Glutamatergic neuron (in vitro differentiated cells): ENCODE measurements around the gene TAF8. TPM values are rescaled to one million over a fixed set of nuclear protein-coding genes. Genes with fewer than 3 reads are reported as not detected.
A peak's percentile ranks its signal among the peaks of the same experiment; 100 is the strongest.
"Not testable (repeated sequence)": the region's sequence is repeated elsewhere in the genome, so short reads cannot be mapped to it uniquely, and the experiment has no call there.

ENCODE experiments used
- DNase-seq: peaks from one replicate; pipeline ENCODE4 v3.0.0; 2022
- H3K27ac Mint-ChIP-seq: one replicate; pipeline ENCODE4 v1.8.0; 2020; ENCODE audit warnings: mild to moderate bottlenecking, mixed read lengths, inconsistent platforms; ENCODE audit not compliant: unreplicated experiment
- H3K27me3 Mint-ChIP-seq: one replicate; pipeline ENCODE4 v1.8.0; 2020; ENCODE audit warnings: mild to moderate bottlenecking, moderate library complexity, mixed read lengths, inconsistent platforms; ENCODE audit not compliant: unreplicated experiment
- H3K36me3 Mint-ChIP-seq: one replicate; pipeline ENCODE4 v1.8.0; 2020; ENCODE audit warnings: mild to moderate bottlenecking, mixed read lengths, inconsistent platforms; ENCODE audit not compliant: unreplicated experiment
- H3K4me1 Mint-ChIP-seq: one replicate; pipeline ENCODE4 v1.8.0; 2020; ENCODE audit warnings: mild to moderate bottlenecking, low read depth, mixed read lengths, inconsistent platforms; ENCODE audit not compliant: unreplicated experiment
- H3K4me3 Mint-ChIP-seq: one replicate; pipeline ENCODE4 v1.8.0; 2020; ENCODE audit warnings: mild to moderate bottlenecking, mixed read lengths, inconsistent platforms; ENCODE audit not compliant: unreplicated experiment
- H3K9me3 Mint-ChIP-seq: one replicate; pipeline ENCODE4 v1.8.0; 2020; ENCODE audit warnings: mild to moderate bottlenecking, moderate library complexity, mixed read lengths, inconsistent platforms; ENCODE audit not compliant: unreplicated experiment
- total RNA-seq: library from RNA; stranded (reverse); fragmentation: NEBNext Ultra II Directional; extraction: Animal tissue kit (Norgen Biotek cat#: 25700); gene quantifications from one replicate; pipeline ENCODE4 v1.2.1, GENCODE V29; 2021; ENCODE audit not compliant: unreplicated experiment
- TF ChIP-seq, protein P1 (sequence below): fragments of 200-600 bp; sonication (generic); IDR thresholded peaks from one replicate; pipeline ENCODE4 v1.5.0; 2021; ENCODE audit not compliant: partially characterized antibody, unreplicated experiment

The TAF8 gene
- total RNA-seq, 1 donor from 2014 or later = 16.2 TPM

DNA sequence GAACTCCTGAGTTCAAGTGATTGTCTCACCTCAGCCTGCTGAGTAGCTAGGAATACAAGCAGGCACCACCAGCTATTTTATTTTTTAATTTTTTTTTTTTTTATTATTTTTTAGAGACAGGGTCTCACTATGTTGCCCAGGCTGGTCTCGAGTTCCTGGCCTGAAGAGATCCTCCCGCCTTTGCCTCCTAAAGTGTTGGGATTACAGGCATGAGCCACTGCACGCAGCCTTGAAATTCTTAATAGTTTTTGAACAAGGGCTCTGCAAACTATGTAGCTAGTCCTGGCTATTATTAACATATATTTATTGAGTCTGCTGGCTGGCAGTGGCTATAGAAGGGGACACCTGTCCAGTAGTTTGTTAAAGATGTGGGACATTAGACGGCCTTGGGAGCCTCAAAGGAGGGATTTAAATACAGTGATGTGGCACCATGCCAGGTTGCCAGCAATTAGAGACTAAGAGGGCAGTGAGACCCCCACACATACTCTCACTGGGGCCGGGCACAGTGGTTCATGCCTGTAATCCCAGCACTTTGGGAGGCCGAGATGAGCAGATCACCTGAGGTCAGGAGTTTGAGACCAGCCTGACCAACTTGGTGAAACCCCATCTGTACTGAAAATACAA lies 21.1 kb upstream of the TAF8 start:
- Mint-ChIP-seq H3K36me3 (no peaks in the 10 kb centered on the region), H3K27me3 (peaks cover 2% of the 10 kb centered on the region), H3K27ac (no peak overlapping the region), H3K4me1 (peaks cover 9% of the 10 kb centered on the region), H3K4me3 (no peak overlapping the region), H3K9me3 (peaks cover 2% of the 10 kb centered on the region)
- DNase-seq = no peak
- TF ChIP-seq, protein P1, sequence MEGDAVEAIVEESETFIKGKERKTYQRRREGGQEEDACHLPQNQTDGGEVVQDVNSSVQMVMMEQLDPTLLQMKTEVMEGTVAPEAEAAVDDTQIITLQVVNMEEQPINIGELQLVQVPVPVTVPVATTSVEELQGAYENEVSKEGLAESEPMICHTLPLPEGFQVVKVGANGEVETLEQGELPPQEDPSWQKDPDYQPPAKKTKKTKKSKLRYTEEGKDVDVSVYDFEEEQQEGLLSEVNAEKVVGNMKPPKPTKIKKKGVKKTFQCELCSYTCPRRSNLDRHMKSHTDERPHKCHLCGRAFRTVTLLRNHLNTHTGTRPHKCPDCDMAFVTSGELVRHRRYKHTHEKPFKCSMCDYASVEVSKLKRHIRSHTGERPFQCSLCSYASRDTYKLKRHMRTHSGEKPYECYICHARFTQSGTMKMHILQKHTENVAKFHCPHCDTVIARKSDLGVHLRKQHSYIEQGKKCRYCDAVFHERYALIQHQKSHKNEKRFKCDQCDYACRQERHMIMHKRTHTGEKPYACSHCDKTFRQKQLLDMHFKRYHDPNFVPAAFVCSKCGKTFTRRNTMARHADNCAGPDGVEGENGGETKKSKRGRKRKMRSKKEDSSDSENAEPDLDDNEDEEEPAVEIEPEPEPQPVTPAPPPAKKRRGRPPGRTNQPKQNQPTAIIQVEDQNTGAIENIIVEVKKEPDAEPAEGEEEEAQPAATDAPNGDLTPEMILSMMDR = no peak

- Mint-ChIP-seq H3K4me1 (peaks cover 9% of the 10 kb centered on the region), H3K27ac (peak overlapping the region; percentile 28), H3K4me3 (no peak overlapping the region), H3K9me3 (peaks cover 2% of the 10 kb centered on the region), H3K36me3 (no peaks in the 10 kb centered on the region), H3K27me3 (peaks cover 2% of the 10 kb centered on the region)
- TF ChIP-seq, protein P1 = no peak
- no peak for DNase-seq
Observed at GRCh38 chr6:42029881-42030280, 20.4 kb upstream of the TAF8 start.

DNA sequence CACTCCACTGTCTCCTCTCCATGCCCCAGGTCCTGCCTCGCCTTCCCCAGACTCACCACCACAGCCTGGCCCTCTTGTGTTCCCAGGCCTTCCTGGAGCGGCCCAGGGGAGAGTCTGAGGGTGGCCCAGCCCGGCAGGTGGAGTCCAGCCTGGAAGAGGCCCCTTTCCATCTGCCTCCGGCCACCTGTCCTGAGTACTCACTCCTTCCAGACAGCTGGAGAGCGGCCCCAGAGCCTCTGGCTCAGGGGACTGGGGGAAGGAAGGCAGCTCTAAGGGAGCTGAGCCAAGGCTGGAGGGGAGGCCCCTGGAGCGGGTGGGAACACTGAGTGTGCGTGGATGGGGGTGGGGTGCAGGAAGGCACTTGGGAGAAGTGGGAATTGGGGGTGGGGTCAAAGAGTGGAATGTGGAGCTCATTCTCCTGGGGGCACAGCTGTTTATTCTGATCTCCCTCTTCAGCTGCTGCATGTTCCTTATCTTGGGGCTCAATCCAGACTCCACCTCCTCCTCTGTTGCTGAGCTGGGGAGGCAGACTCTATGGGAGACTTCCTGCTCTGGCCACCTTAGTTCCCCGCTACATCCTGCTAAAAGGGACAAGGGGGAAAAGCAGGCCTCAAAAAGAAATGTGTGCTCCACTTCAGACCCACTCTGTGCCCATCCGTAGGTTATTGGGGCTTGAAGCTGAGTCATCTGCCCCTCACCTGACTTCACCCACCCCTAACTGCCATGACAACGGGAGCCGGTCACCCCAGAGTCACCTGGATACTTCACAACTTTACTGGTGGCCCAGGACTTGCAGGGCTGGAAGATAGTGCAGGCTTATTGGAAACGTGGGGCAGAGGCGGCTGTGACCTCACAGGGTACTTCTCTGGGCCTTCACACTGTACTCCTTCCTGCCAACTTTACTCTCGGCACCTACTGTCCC lies 19.5 kb upstream of the TAF8 start:
- peak overlapping the region; percentile 73 for H3K27ac Mint-ChIP-seq
- DNase-seq = peak; percentile 45
- peak overlapping the region; percentile 76 for H3K4me3 Mint-ChIP-seq
- TF ChIP-seq, protein P1 = no peak
- no peaks in the 10 kb centered on the region for H3K36me3 Mint-ChIP-seq
- peaks cover 9% of the 10 kb centered on the region for H3K4me1 Mint-ChIP-seq
- peaks cover 2% of the 10 kb centered on the region for H3K27me3 Mint-ChIP-seq
- H3K9me3 Mint-ChIP-seq = peaks cover 2% of the 10 kb centered on the region

DNA sequence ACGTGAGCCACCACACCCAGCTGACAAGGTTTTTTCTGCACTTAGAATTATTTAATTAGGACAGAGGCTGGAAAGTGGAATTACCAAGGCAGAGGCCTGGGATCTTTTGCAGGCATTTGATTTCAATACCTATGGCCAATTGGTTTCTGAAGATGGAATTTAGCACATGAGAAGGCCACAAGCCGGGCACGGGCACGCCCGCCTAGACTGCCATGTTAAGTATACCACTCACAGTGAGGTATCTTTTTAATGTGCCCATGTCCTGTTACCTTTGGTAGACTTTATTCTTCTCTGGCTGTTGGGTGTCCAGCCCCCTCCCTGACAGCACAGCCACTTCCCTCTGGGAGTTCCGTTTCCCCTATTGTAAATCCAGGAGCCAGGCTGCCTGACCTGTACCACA lies 18.0 kb upstream of the TAF8 start:
- Mint-ChIP-seq H3K36me3 (no peaks in the 10 kb centered on the region), H3K4me1 (peaks cover 9% of the 10 kb centered on the region), H3K27me3 (peaks cover 2% of the 10 kb centered on the region), H3K27ac (no peak overlapping the region), H3K9me3 (peaks cover 2% of the 10 kb centered on the region), H3K4me3 (no peak overlapping the region)
- no peak for DNase-seq
- TF ChIP-seq, protein P1 = no peak

DNA sequence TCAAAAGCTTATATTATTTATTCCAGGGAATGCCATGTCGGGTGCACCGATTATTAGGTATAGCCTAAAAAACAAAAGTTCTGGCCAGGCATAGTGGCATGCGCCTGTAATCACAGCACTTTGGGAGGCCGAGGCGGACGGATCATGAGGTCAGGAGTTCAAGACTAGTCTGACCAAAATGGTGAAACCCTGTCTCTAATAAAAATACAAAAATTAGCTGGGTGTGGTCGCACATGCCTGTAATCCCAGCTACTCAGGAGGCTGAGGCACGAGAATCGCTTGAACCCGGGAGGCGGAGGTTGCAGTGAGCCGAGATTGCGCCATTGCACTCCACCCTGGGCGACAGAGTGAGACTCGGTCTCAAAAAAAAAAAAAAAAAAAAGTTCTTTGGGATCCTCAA lies 12.7 kb upstream of the TAF8 start:
- not testable (repeated sequence) for H3K36me3 Mint-ChIP-seq, H3K9me3 Mint-ChIP-seq, H3K27me3 Mint-ChIP-seq, DNase-seq, H3K27ac Mint-ChIP-seq, H3K4me3 Mint-ChIP-seq
- H3K4me1 Mint-ChIP-seq = peaks cover 13% of the 10 kb centered on the region
